H1 (cell line): ENCODE measurements around the gene G2E3. TPM values are rescaled to one million over a fixed set of nuclear protein-coding genes. Genes with fewer than 3 reads are reported as not detected.

Experiments
- CTCF ChIA-PET: fragments of 300-600 bp; sonication (Branson Sonifier 250); formaldehyde crosslinking; loops from one replicate; lab custom pipeline; 2021; ENCODE audit not compliant: partially characterized antibody; lab: Charles Lee
- POLR2A ChIA-PET: fragments of 300-600 bp; sonication (Branson Sonifier 250); formaldehyde crosslinking; loops from one replicate; lab custom pipeline; 2021; ENCODE audit warnings: inconsistent platforms; ENCODE audit not compliant: partially characterized antibody; lab: Charles Lee
- DNase-seq, 2 experiments: peaks; one replicate each; pipeline versions ENCODE4 v3.0.0 to v3.0.0-alpha.2; 2010 to 2022; ENCODE audit warnings: low spot score in 2 of 2, low read depth in 1 of 2, mixed read lengths in 1 of 2
- FAIRE-seq: peaks from 2 replicates; lab custom pipeline; 2011; peaks lifted over from hg19 to GRCh38; lab: Jason Lieb, UNC
- H2AFZ ChIP-seq: 2 replicates; pipeline ENCODE4 v1.8.1; 2012; ENCODE audit warnings: low read length, inconsistent platforms
- H2AK5ac ChIP-seq: 2 replicates; pipeline ENCODE4 v1.6.1; 2013; ENCODE audit warnings: low read depth, low read length
- H2BK120ac ChIP-seq: replicated peaks from 2 replicates; pipeline ENCODE3; 2013; ENCODE audit warnings: low read depth, low read length, inconsistent platforms
- H2BK12ac ChIP-seq: 2 replicates; pipeline ENCODE4 v1.6.1; 2013; ENCODE audit warnings: low read depth, low read length
- H2BK15ac ChIP-seq: 2 replicates; pipeline ENCODE4 v1.6.1; 2013; ENCODE audit warnings: low read length
- H2BK20ac ChIP-seq: 2 replicates; pipeline ENCODE4 v1.6.1; 2013; ENCODE audit warnings: low read length
- H2BK5ac ChIP-seq: 2 replicates; pipeline ENCODE4 v1.6.1; 2013; ENCODE audit warnings: low read depth, low read length
- H3K14ac ChIP-seq: 2 replicates; pipeline ENCODE4 v1.6.1; 2013; ENCODE audit warnings: inconsistent platforms; ENCODE audit not compliant: insufficient read length
- H3K18ac ChIP-seq: 2 replicates; pipeline ENCODE4 v1.6.1; 2013; ENCODE audit warnings: low read length; ENCODE audit errors: extremely low read depth
- H3K23ac ChIP-seq: 2 replicates; pipeline ENCODE4 v1.6.1; 2013; ENCODE audit warnings: inconsistent platforms; ENCODE audit not compliant: insufficient read length
- H3K23me2 ChIP-seq: 2 replicates; pipeline ENCODE4 v1.6.1; 2013; ENCODE audit warnings: low read depth, low read length
- H3K27ac ChIP-seq: 2 replicates; pipeline ENCODE4 v1.6.1; 2011; ENCODE audit warnings: low read depth, low read length, inconsistent platforms
- H3K27me3 ChIP-seq, 4 experiments: replicated peaks in 1 of 4; 1 replicate in 1 of 4; 2 replicates in 3 of 4; pipeline versions ENCODE4 v1.6.1 to v1.8.1; 2011 to 2013; ENCODE audit warnings: low read length in 3 of 4, mild to moderate bottlenecking in 3 of 4, inconsistent platforms in 2 of 4, mixed read lengths in 2 of 4, moderate library complexity in 1 of 4; ENCODE audit not compliant: control insufficient read depth in 3 of 4, insufficient read depth in 3 of 4; ENCODE audit errors: extremely low read depth in 1 of 4
- H3K36me3 ChIP-seq, 4 experiments: 2 replicates each; pipeline versions ENCODE4 v1.6.1 to v1.8.1; 2011 to 2013; ENCODE audit warnings: mild to moderate bottlenecking in 4 of 4, low read length in 3 of 4, moderate library complexity in 2 of 4, control low read depth in 1 of 4, inconsistent platforms in 1 of 4; ENCODE audit not compliant: insufficient read depth in 4 of 4, control insufficient read depth in 2 of 4
- H3K4ac ChIP-seq: replicated peaks from 2 replicates; pipeline ENCODE3; 2013; ENCODE audit warnings: low read length, low read depth, mixed read lengths, inconsistent platforms; ENCODE audit not compliant: insufficient read length
- H3K4me1 ChIP-seq, 4 experiments: replicated peaks in 1 of 4; 1 replicate in 1 of 4; 2 replicates in 3 of 4; pipeline versions ENCODE4 v1.6.1 to v1.8.1; 2011 to 2013; ENCODE audit warnings: low read length in 3 of 4, inconsistent platforms in 2 of 4, mixed read lengths in 1 of 4; ENCODE audit not compliant: insufficient read depth in 4 of 4, control insufficient read depth in 3 of 4
- H3K4me2 ChIP-seq, 2 experiments: 2 replicates each; pipeline versions ENCODE4 v1.6.1 to v1.8.1; 2011 to 2013; ENCODE audit warnings: low read depth in 2 of 2, low read length in 2 of 2, control low read depth in 1 of 2, inconsistent platforms in 1 of 2, mild to moderate bottlenecking in 1 of 2; ENCODE audit not compliant: insufficient read depth in 1 of 2
- H3K4me3 ChIP-seq, 4 experiments: fragments of 200-600, 300-600 bp in 1 of 4; sonication (generic), shearing (Covaris generic), sonication (Bioruptor Twin) in 1 of 4; 2 replicates each; pipeline versions ENCODE4 v1.5.1 to v1.8.1; 2011 to 2016; ENCODE audit warnings: low read length in 4 of 4, low read depth in 3 of 4, control low read depth in 2 of 4, inconsistent platforms in 2 of 4, mild to moderate bottlenecking in 2 of 4, mixed read lengths in 1 of 4, moderate library complexity in 1 of 4; ENCODE audit not compliant: insufficient read depth in 2 of 4; ENCODE audit errors: extremely low read depth in 1 of 4
- H3K56ac ChIP-seq: replicated peaks from 2 replicates; pipeline ENCODE3; 2013; ENCODE audit warnings: low read depth, mild to moderate bottlenecking, mixed read lengths, low read length, inconsistent platforms; ENCODE audit not compliant: insufficient read length
- H3K79me1 ChIP-seq: 2 replicates; pipeline ENCODE4 v1.6.1; 2013; ENCODE audit warnings: low read depth, low read length, control low read depth
- H3K79me2 ChIP-seq, 2 experiments: 2 replicates each; pipeline versions ENCODE4 v1.6.1 to v1.8.1; 2012 to 2013; ENCODE audit warnings: low read length in 2 of 2, mild to moderate bottlenecking in 2 of 2, inconsistent platforms in 1 of 2; ENCODE audit not compliant: insufficient read depth in 2 of 2, control insufficient read depth in 1 of 2
- H3K9ac ChIP-seq, 4 experiments: replicated peaks in 1 of 4; 1 replicate in 1 of 4; 2 replicates in 3 of 4; pipeline versions ENCODE4 v1.6.1 to v1.8.1; 2011 to 2013; ENCODE audit warnings: low read depth in 3 of 4, low read length in 3 of 4, control low read depth in 2 of 4, mild to moderate bottlenecking in 2 of 4, moderate library complexity in 2 of 4, inconsistent platforms in 1 of 4; ENCODE audit errors: extremely low read depth in 1 of 4
- H3K9me3 ChIP-seq, 2 experiments: 2 replicates each; pipeline versions ENCODE4 v1.6.1 to v1.8.1; 2012 to 2013; ENCODE audit warnings: mild to moderate bottlenecking in 2 of 2, moderate library complexity in 2 of 2, control low read depth in 1 of 2, inconsistent platforms in 1 of 2, low read depth in 1 of 2, low read length in 1 of 2, mixed read lengths in 1 of 2; ENCODE audit not compliant: insufficient read depth in 2 of 2
- H4K20me1 ChIP-seq, 2 experiments: replicated peaks in 1 of 2; 2 replicates each; pipeline versions ENCODE3 to v1.8.1; 2011 to 2013; ENCODE audit warnings: inconsistent platforms in 2 of 2, low read length in 2 of 2, mild to moderate bottlenecking in 1 of 2; ENCODE audit not compliant: insufficient read depth in 2 of 2, control insufficient read depth in 1 of 2
- H4K5ac ChIP-seq: 2 replicates; pipeline ENCODE4 v1.6.1; 2013; ENCODE audit warnings: low read length, low read depth, mixed read lengths, inconsistent platforms; ENCODE audit not compliant: insufficient read length
- H4K8ac ChIP-seq: 2 replicates; pipeline ENCODE4 v1.8.0; 2013; ENCODE audit warnings: mild to moderate bottlenecking, moderate library complexity, low read length, inconsistent platforms; ENCODE audit not compliant: insufficient read depth; ENCODE audit errors: extremely low read depth
- H4K91ac ChIP-seq: replicated peaks from 2 replicates; pipeline ENCODE3; 2013; ENCODE audit warnings: low read length, mixed read lengths, inconsistent platforms; ENCODE audit not compliant: insufficient read length
- BCL11A ChIP-seq, 2 experiments: IDR thresholded peaks; one replicate each; pipeline ENCODE4 v1.6.1; 2011; ENCODE audit warnings: low read depth in 2 of 2, low read length in 2 of 2, mild to moderate bottlenecking in 2 of 2
- E2F6 ChIP-seq: IDR thresholded peaks from 2 replicates; pipeline ENCODE4 v1.6.1; 2012; ENCODE audit warnings: inconsistent platforms
- KDM4A ChIP-seq: IDR thresholded peaks from one replicate; pipeline ENCODE4 v1.7.1; 2012; ENCODE audit warnings: low read depth, mild to moderate bottlenecking, moderate library complexity, low read length, inconsistent platforms; ENCODE audit not compliant: severe bottlenecking
- MAFK ChIP-seq: IDR thresholded peaks from 2 replicates; pipeline ENCODE4 v1.6.1; 2012; ENCODE audit warnings: low read depth, mild to moderate bottlenecking, improper control_type of control experiment, low read length
- POLR2A ChIP-seq, 2 experiments: IDR thresholded peaks; 1 replicate in 1 of 2; 2 replicates in 1 of 2; pipeline ENCODE4 v1.6.1; 2011; ENCODE audit warnings: low read depth in 2 of 2, low read length in 2 of 2, mild to moderate bottlenecking in 2 of 2; ENCODE audit errors: control extremely low read depth in 1 of 2
- SP1 ChIP-seq: IDR thresholded peaks from 2 replicates; pipeline ENCODE4 v1.6.1; 2011; ENCODE audit warnings: low read depth, low read length
- whole genome bisulfite sequencing, 2 experiments: shearing (Covaris generic) in 1 of 2; methylation state at CpG; one replicate each; pipeline versions ENCODE4 v1.1.6 to v1.1.7; 2013 to 2015; ENCODE audit warnings: low lambda C conversion rate in 2 of 2, mixed read lengths in 2 of 2, inconsistent platforms in 1 of 2, low coverage in 1 of 2, missing lambda C conversion rate in 1 of 2; ENCODE audit not compliant: insufficient replicate concordance in 2 of 2, insufficient coverage in 1 of 2, insufficient read length in 1 of 2; ENCODE audit errors: extremely low coverage in 1 of 2, missing lambda C conversion rate in 1 of 2; 5-methylcytosine and 5-hydroxymethylcytosine counted together
- polyA plus RNA-seq, 7 experiments: library from polyadenylated mRNA; depleted of rRNA in 3 of 7; stranded (reverse) in 5 of 7; unstranded in 2 of 7; fragments of >200 nt in 5 of 7; fragments of 200-250 nt in 2 of 7; gene quantifications; 1 replicate in 5 of 7; 2 replicates in 1 of 7; 4 replicates in 1 of 7; pipeline versions ENCODE4 v1.2.1 to v1.2.3, GENCODE V29; 2011 to 2013; ENCODE audit warnings: missing spikeins in 2 of 7, mixed read lengths in 2 of 7
- total RNA-seq: library from RNA; stranded (reverse); fragmentation: NEBNext Ultra II Directional; extraction: Animal tissue kit (Norgen Biotek cat#: 25700); gene quantifications from 2 replicates; pipeline ENCODE4 v1.2.1, GENCODE V29; 2021

G2E3 gene
- total and polyA plus RNA-seq, 2 of the 8 experiments (the other 6 are each of a cell fraction or from before 2014, with no cell fraction given) = 9.2 to 72.0 TPM

DNA sequence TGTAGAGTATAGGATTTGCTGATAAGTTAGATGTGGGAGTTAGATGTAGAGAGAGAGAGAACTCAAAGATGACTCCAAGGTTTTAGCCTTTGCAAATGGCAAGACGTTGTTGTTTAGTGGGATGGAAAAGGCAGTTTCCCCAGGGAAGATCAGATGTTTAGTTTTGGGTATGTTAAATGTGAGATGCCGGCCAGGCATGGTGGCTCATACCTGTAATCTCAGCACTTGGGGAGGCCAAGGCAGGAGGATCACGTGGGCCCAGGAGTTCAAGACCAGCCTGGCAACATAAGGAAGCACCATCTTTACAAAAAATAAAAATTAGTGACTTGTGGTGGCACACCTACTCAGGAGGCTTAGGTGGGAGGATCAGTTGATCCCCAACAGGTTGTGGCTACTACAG is 96.7 kb downstream of the G2E3 start:
- TF ChIP-seq MAFK (no peak), SP1 (no peak), E2F6 (no peak), KDM4A (no peak), POLR2A (IDR thresholded peaks at IDR 0.05; ENCODE audit: control extremely low read depth in 1 of 2, low read depth in 2 of 2, low read length in 2 of 2) (no peak), BCL11A (IDR thresholded peaks at IDR 0.05; ENCODE audit: low read depth in 2 of 2, low read length in 2 of 2) (no peak)
- Histone ChIP-seq H3K79me1 (no peaks in the 10 kb centered on the region), H4K8ac (no peak overlapping the region), H4K91ac (no peak overlapping the region), H3K4me1 (no peaks in the 10 kb centered on the region), H3K23me2 (no peaks in the 10 kb centered on the region), H3K9me3 (no peaks in the 10 kb centered on the region), H3K4ac (no peak overlapping the region), H3K23ac (no peak overlapping the region), H3K9ac (no peak overlapping the region), H2BK15ac (no peak overlapping the region), H2BK12ac (no peak overlapping the region), H3K4me2 (no peak overlapping the region), H2AK5ac (no peak overlapping the region), H3K27me3 (no peaks in the 10 kb centered on the region), H3K36me3 (peaks cover 2 to 58% (median 22%) of the 10 kb centered on the region in 4 experiments; a peak in 7 of 8 replicates), H2BK20ac (no peak overlapping the region), H2BK5ac (no peak overlapping the region), H3K4me3 (no peak overlapping the region), H2BK120ac (no peak overlapping the region), H3K14ac (no peak overlapping the region), H3K27ac (no peak overlapping the region), H3K79me2 (no peaks in the 10 kb centered on the region), H2AFZ (no peak overlapping the region), H3K18ac (no peak overlapping the region), H3K56ac (no peak overlapping the region), H4K5ac (no peak overlapping the region), H4K20me1 (peaks cover 0 to 4% of the 10 kb centered on the region in 2 experiments)
- ChIA-PET POLR2A (no interaction called here), CTCF (interaction anchor here (0.6 to 3.0 kb wide), 5 partner anchors 10 to 46 kb away, joined by 3 to 16 read pairs (median 3); no protein-coding TSS in a partner anchor)
- no peak for FAIRE-seq
- DNase-seq = no peak
- WGBS, 2 experiments = 93% methylated on average over 3 of the region's 3 CpGs; no CpG with 5 or more reads in 1 of the 2 experiments
